ENCODE data around the gene COX19. TPM values are rescaled to one million over a fixed set of nuclear protein-coding genes. Genes with fewer than 3 reads are reported as not detected.
"Not testable (repeated sequence)": the region's sequence is repeated elsewhere in the genome, so short reads cannot be mapped to it uniquely, and the experiment has no call there.

The COX19 gene
- total RNA-seq, 4 donors from 2014 or later: 2.6 to 32.5 (median 20.1) TPM

GRCh38 chr7:961546-962400 lies 13.6 kb downstream of the COX19 start:
- TF ChIP-seq POLR2A (IDR thresholded peaks at IDR 0.05) (no peak), CTCF (IDR thresholded peaks at IDR 0.05) (no peak)
- Histone ChIP-seq H3K4me3 (no peak overlapping the region), H3K27me3 (no peaks in the 10 kb centered on the region), H3K4me1 (peaks cover 0 to 17% of the 10 kb centered on the region in 2 donors), H3K36me3 (no peaks in the 10 kb centered on the region), H3K27ac (no peak overlapping the region), H3K9me3 (no peaks in the 10 kb centered on the region)
- no peak for DNase-seq
- intact Hi-C loops (cut with DNase I; ENCODE audit: low total_unique reads): no loop called here

GRCh38 chr7:960972-961371 lies 14.4 kb downstream of the COX19 start:
- H3K4me3 ChIP-seq; H3K27me3 ChIP-seq; H3K9me3 ChIP-seq; H3K36me3 ChIP-seq; intact Hi-C loops (cut with DNase I; ENCODE audit: low total_unique reads): not testable (repeated sequence)
- DNase-seq: peak in 1 of 2 donors; percentile 47
- H3K27ac ChIP-seq: peak overlapping the region in 1 of 2 donors; percentile 68
- H3K4me1 ChIP-seq: peaks cover 0 to 17% of the 10 kb centered on the region in 2 donors

GRCh38 chr7:960269-960871 lies 15.0 kb downstream of the COX19 start:
- Histone ChIP-seq H3K4me1 (peaks cover 0 to 17% of the 10 kb centered on the region in 2 donors), H3K27me3 (no peaks in the 10 kb centered on the region), H3K4me3 (no peak overlapping the region), H3K27ac (peak overlapping the region in 1 of 2 donors; percentile 68), H3K36me3 (no peaks in the 10 kb centered on the region), H3K9me3 (no peaks in the 10 kb centered on the region)
- TF ChIP-seq POLR2A (IDR thresholded peaks at IDR 0.05) (no peak), CTCF (IDR thresholded peaks at IDR 0.05) (no peak)
- DNase-seq: no peak
- intact Hi-C loops (cut with DNase I; ENCODE audit: low total_unique reads): no loop called here

- H3K27ac ChIP-seq; H3K4me3 ChIP-seq; intact Hi-C loops (cut with DNase I; ENCODE audit: low total_unique reads); H3K36me3 ChIP-seq; H3K27me3 ChIP-seq; DNase-seq; H3K9me3 ChIP-seq: not testable (repeated sequence)
- H3K4me1 ChIP-seq: peaks cover 0 to 17% of the 10 kb centered on the region in 2 donors
These were observed 15.6 kb downstream of the COX19 start for GRCh38 chr7:959740-960139.

GRCh38 chr7:959271-959670 lies 16.1 kb downstream of the COX19 start:
- no peak for DNase-seq
- Histone ChIP-seq H3K36me3 (no peaks in the 10 kb centered on the region), H3K27ac (no peak overlapping the region), H3K4me3 (no peak overlapping the region), H3K27me3 (no peaks in the 10 kb centered on the region), H3K9me3 (no peaks in the 10 kb centered on the region), H3K4me1 (peaks cover 0 to 12% of the 10 kb centered on the region in 2 donors)
- TF ChIP-seq POLR2A (IDR thresholded peaks at IDR 0.05) (no peak), CTCF (IDR thresholded peaks at IDR 0.05) (no peak)
- intact Hi-C loops (cut with DNase I; ENCODE audit: low total_unique reads): no loop called here

Data from uterus (tissue), 4 donors.